H1 (cell line): Measurements from ENCODE around the gene NELL1. TPM values are rescaled to one million over a fixed set of nuclear protein-coding genes. Genes with fewer than 3 reads are reported as not detected.

ENCODE experiments used
- CEBPB ChIP-seq: IDR thresholded peaks from 2 replicates; pipeline ENCODE4 v1.6.1; 2012; ENCODE audit warnings: low read depth, low read length
- JUN ChIP-seq: IDR thresholded peaks from 2 replicates; pipeline ENCODE4 v1.6.1; 2011; ENCODE audit warnings: low read depth, mild to moderate bottlenecking, improper control_type of control experiment, low read length
- MAX ChIP-seq: IDR thresholded peaks from 2 replicates; pipeline ENCODE4 v1.6.1; 2012; ENCODE audit warnings: inconsistent platforms
- NRF1 ChIP-seq: IDR thresholded peaks from 2 replicates; pipeline ENCODE4 v1.6.1; 2011; ENCODE audit warnings: mild to moderate bottlenecking, low read depth, low read length, improper control_type of control experiment
- RFX5 ChIP-seq: IDR thresholded peaks from 2 replicates; pipeline ENCODE4 v1.6.1; 2011; ENCODE audit warnings: low read depth, low read length, improper control_type of control experiment, borderline replicate concordance
- TAF7 ChIP-seq: optimal IDR thresholded peaks from 2 replicates; pipeline ENCODE3; 2011; ENCODE audit warnings: low read depth, mild to moderate bottlenecking, inconsistent platforms, low read length, moderate library complexity, borderline replicate concordance
- TBP ChIP-seq: IDR thresholded peaks from 2 replicates; pipeline ENCODE4 v1.6.1; 2011; ENCODE audit warnings: low read depth, low read length, improper control_type of control experiment
- polyA plus RNA-seq, 7 experiments: library from polyadenylated mRNA; depleted of rRNA in 3 of 7; stranded (reverse) in 5 of 7; unstranded in 2 of 7; fragments of >200 nt in 5 of 7; fragments of 200-250 nt in 2 of 7; gene quantifications; 1 replicate in 5 of 7; 2 replicates in 1 of 7; 4 replicates in 1 of 7; pipeline versions ENCODE4 v1.2.1 to v1.2.3, GENCODE V29; 2011 to 2013; ENCODE audit warnings: missing spikeins in 2 of 7, mixed read lengths in 2 of 7
- total RNA-seq: library from RNA; stranded (reverse); fragmentation: NEBNext Ultra II Directional; extraction: Animal tissue kit (Norgen Biotek cat#: 25700); gene quantifications from 2 replicates; pipeline ENCODE4 v1.2.1, GENCODE V29; 2021

NELL1 gene
- total and polyA plus RNA-seq, 2 of the 8 experiments (the other 6 are each of a cell fraction or from before 2014, with no cell fraction given) = 0.21 TPM; not detected in 1

GRCh38 chr11:20912065-20912821 is 242.9 kb downstream of the NELL1 start (continued):
- no peak for TF ChIP-seq MAX
- no peak for TF ChIP-seq JUN
- no peak for TF ChIP-seq TBP
- TF ChIP-seq NRF1 = no peak
- TF ChIP-seq CEBPB = no peak
- TF ChIP-seq TAF7 = no peak
- no peak for TF ChIP-seq RFX5
